Rectal smooth muscle tissue (tissue), 1 donor: ENCODE measurements around the gene LIPF.

ENCODE experiments used
- H3K27ac ChIP-seq: one replicate; pipeline ENCODE4 v1.7.0; 2013; ENCODE audit warnings: low read depth, low read length, inconsistent platforms
- H3K27me3 ChIP-seq: one replicate; pipeline ENCODE4 v1.7.0; 2013; ENCODE audit warnings: low read length; ENCODE audit not compliant: control insufficient read depth, insufficient read depth
- H3K36me3 ChIP-seq: one replicate; pipeline ENCODE4 v1.7.0; 2013; ENCODE audit warnings: low read length; ENCODE audit not compliant: control insufficient read depth, insufficient read depth
- H3K4me1 ChIP-seq: one replicate; pipeline ENCODE4 v1.7.0; 2013; ENCODE audit warnings: low read length; ENCODE audit not compliant: control insufficient read depth, insufficient read depth
- H3K4me3 ChIP-seq: one replicate; pipeline ENCODE4 v1.7.0; 2013; ENCODE audit warnings: low read length
- H3K9ac ChIP-seq: one replicate; pipeline ENCODE4 v1.7.0; 2013; ENCODE audit warnings: low read length

Gene LIPF, protein sequence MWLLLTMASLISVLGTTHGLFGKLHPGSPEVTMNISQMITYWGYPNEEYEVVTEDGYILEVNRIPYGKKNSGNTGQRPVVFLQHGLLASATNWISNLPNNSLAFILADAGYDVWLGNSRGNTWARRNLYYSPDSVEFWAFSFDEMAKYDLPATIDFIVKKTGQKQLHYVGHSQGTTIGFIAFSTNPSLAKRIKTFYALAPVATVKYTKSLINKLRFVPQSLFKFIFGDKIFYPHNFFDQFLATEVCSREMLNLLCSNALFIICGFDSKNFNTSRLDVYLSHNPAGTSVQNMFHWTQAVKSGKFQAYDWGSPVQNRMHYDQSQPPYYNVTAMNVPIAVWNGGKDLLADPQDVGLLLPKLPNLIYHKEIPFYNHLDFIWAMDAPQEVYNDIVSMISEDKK

DNA sequence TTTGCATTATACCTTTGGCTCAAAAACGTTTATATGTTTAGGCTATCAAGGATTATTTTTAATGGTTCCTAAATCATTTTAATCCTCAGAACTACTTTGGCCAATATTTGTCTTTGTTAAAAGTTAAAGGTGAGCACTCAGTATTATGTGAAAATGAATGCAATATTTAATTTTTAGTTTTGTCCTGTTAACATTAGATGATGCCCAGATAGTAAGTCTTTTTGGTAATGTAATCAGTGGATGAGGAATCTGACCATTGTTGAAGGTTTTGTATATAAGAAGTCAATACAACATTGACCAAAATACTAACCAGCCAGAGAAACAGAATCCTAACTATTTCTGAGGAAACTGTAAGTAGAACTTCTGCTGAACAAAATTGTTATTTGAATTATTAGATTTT, at the start of gene LIPF:
TSS of gene LIPF (plus strand) at position 301 of the 400 bp plus-strand sequence. CDS start 2,856 bp downstream, outside the sequence.
- Histone ChIP-seq H3K4me3 (no peak within 1 kb of the TSS), H3K27ac (no peak within 1 kb of the TSS), H3K27me3 (no peaks in the 10 kb centered on the region), H3K9ac (no peak within 1 kb of the TSS), H3K4me1 (no peaks in the 10 kb centered on the region), H3K36me3 (no peaks in the 10 kb centered on the region)

DNA sequence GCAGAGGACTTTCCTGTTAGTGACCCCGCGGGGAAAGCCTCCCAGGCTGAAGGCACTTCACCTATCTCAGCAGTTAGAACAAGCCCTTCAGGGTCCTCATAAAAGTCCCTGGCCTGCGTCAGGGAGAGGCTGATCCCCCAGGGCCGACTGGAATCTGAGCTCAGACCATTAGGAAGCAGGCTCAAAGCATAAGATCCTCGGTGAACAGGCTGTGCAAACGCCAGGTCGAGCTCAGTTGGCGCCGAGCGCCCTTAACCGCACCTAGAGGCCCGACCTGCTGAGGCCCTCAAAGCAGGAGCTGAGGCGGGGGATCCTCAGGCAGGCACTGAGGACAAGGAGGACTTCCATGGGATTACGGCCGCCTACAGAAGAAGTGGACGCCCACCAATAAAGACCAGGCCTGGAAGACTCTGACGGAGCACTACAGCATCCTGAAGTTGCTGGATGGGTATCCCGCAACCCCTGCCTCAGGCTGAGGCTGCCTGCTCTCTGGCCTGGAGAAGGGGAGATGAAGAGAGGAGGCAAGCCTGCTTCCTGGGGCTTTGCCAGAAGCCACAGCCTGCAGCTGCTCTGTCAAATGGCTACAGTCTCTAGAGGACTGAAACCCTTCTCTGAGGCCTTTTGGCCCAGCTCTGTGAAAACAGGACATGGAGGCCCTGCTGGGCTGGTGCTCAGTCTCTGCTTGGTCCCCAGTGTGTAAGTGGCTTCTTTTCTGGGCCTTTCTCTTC, 47.8 kb upstream of the LIPF start:
- H3K4me3 ChIP-seq: no peak overlapping the region
- no peaks in the 10 kb centered on the region for H3K27me3 ChIP-seq
- no peak overlapping the region for H3K27ac ChIP-seq
- H3K9ac ChIP-seq: no peak overlapping the region
- no peaks in the 10 kb centered on the region for H3K36me3 ChIP-seq
- H3K4me1 ChIP-seq: no peaks in the 10 kb centered on the region

DNA sequence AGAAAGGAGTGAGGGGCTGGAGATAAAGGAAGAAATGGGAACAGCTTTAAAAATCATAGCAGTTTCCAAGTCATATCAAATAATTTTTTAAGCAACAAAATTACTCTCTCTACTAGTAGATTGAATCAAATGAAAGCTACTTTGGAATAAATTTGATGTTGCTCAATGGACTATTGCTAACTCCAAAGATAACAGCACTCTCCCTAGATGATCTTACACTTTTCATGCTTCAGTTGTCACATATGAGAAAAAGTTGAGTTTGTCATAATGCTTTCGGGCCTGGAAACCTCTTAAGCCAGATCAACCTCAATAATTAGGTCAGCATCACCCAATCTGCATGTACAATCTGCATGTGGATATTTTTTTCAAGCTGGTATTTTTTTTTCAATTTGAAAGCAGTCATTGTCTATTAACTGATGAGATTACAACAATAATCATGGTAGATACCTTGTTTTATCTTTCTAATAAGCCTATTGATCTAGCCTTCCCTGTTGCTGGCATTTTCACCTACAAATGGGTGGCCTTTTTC, 46.4 kb upstream of the LIPF start:
- Histone ChIP-seq H3K36me3 (no peaks in the 10 kb centered on the region), H3K4me1 (no peaks in the 10 kb centered on the region), H3K27ac (no peak overlapping the region)

DNA sequence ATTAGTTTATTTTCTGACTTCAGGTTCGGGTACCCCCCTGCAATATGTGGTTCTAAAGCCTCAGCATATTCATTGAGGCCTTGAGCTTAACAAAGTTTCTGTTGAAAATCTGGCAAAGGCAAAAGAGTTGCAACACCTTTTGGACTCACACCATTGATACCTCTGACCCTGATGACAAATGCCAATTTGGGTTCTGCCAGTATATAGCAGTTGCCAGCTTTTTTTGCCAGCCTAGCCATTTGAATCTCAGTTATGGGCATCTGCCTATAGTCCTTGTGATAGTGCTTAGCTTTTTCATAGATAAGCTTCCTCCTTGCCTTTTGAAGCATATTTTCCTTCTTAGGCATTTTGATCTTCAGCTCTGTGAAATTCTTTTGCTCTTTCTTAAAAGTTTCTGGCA, 45.7 kb upstream of the LIPF start:
- H3K4me1 ChIP-seq: no peaks in the 10 kb centered on the region
- no peak overlapping the region for H3K9ac ChIP-seq
- H3K27me3 ChIP-seq: no peaks in the 10 kb centered on the region
- H3K27ac ChIP-seq: no peak overlapping the region
- no peaks in the 10 kb centered on the region for H3K36me3 ChIP-seq
- H3K4me3 ChIP-seq: no peak overlapping the region

More for the DNA sequence above, 46.4 kb upstream of the LIPF start:
- H3K9ac ChIP-seq: no peak overlapping the region
- H3K27me3 ChIP-seq: no peaks in the 10 kb centered on the region
- H3K4me3 ChIP-seq: no peak overlapping the region

DNA sequence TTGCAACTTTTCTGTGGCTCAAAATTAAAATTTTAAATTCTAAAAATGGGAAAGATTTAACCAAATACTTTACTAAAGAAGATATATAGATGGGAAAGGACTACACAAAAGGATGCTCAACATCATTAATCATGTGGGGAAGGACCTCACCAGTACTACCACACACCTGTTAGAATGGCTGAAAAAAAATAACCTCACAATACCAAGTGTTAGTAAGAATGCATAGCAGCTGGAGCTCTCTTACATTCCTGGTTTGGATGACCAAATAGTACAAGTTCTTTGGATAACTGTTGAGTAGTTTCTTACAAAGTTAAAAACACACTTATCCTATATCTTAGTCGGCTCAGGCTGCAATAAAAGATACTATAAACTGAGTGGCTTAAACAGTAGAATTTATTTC, 43.8 kb upstream of the LIPF start:
- no peak overlapping the region for H3K27ac ChIP-seq
- no peak overlapping the region for H3K9ac ChIP-seq
- H3K4me1 ChIP-seq: no peaks in the 10 kb centered on the region
- no peak overlapping the region for H3K4me3 ChIP-seq
- no peaks in the 10 kb centered on the region for H3K36me3 ChIP-seq
- H3K27me3 ChIP-seq: no peaks in the 10 kb centered on the region

DNA sequence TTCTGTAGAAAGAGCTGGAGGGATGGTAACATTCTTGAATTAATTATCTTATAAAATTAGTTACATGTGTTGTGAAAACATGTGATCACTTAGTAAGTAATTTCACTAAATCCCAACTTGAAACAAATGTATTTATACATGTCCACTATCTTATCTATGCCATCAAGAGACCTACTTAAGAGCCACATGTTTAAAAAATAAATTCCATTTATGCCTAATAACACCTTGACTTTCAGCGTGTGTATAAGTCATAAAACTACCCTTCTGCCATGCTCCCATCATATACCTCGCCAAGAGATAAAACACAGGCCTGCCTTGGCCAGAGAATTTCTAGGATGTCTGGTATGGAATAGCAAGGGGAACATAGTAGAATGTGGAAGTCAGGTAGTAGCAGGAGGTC, 40.4 kb upstream of the LIPF start:
- Histone ChIP-seq H3K9ac (no peak overlapping the region), H3K36me3 (no peaks in the 10 kb centered on the region), H3K4me3 (no peak overlapping the region), H3K27ac (no peak overlapping the region), H3K27me3 (no peaks in the 10 kb centered on the region), H3K4me1 (no peaks in the 10 kb centered on the region)

DNA sequence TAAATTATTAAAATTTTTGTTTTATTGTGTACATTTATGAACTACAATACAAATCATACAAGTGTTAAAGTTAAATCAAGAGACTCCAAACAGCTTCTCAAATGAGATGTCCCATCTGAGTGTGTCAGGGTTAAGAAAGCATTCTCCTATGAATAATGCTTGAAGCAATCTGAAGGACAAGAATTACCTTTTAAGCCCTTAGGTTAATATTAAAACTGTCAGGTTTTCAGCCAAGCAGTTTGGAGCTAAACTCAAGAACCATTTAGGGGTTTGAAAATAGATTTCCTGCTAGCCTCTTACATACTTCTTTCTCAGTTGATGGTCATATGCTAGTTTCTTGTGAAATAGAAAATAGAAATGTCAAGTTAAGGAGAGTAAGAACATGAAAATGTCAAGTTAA, 39.4 kb upstream of the LIPF start:
- Histone ChIP-seq H3K36me3 (no peaks in the 10 kb centered on the region), H3K4me3 (no peak overlapping the region), H3K9ac (no peak overlapping the region), H3K4me1 (no peaks in the 10 kb centered on the region), H3K27ac (no peak overlapping the region), H3K27me3 (no peaks in the 10 kb centered on the region)

DNA sequence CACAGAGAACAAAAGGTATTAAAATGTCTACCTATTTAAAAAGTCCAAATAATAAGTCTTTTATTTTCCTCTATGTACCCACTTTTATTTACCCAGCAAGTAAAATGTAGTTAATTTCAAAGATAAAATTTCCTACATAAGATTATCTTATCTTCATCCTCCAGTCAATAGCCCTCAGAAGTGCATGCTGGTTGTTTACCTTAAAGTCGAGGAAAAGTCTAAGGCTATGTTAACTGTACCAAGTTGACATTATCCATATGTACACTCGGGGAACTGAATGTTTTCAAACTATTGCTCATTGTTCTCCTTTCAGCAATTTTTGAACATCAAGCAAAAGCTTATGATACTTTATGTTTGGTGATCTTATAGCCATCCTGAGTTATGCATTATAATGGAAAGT, 24.1 kb upstream of the LIPF start:
- Histone ChIP-seq H3K27ac (no peak overlapping the region), H3K4me1 (no peaks in the 10 kb centered on the region), H3K9ac (no peak overlapping the region), H3K27me3 (no peaks in the 10 kb centered on the region), H3K4me3 (no peak overlapping the region), H3K36me3 (no peaks in the 10 kb centered on the region)

DNA sequence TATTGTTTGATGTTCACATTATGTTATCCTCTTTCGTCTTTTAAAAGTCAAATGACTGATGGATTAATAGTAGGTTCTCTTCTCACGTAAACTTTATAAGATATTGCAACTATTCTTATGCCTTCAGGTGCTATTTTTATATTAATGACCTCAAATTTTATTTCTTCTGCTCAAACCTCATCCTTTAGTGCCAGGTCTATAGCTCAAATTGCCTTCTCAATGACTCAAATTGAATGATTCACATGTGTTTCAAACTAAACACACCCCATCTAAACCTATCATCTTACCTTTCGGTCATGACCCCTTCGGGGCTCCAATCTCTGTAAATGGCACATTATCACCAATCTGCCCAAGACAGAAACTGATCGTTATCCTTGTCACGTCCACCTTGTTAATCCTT, 22.0 kb upstream of the LIPF start:
- Histone ChIP-seq H3K27ac (no peak overlapping the region), H3K36me3 (no peaks in the 10 kb centered on the region), H3K27me3 (no peaks in the 10 kb centered on the region), H3K4me3 (no peak overlapping the region), H3K9ac (no peak overlapping the region), H3K4me1 (no peaks in the 10 kb centered on the region)

DNA sequence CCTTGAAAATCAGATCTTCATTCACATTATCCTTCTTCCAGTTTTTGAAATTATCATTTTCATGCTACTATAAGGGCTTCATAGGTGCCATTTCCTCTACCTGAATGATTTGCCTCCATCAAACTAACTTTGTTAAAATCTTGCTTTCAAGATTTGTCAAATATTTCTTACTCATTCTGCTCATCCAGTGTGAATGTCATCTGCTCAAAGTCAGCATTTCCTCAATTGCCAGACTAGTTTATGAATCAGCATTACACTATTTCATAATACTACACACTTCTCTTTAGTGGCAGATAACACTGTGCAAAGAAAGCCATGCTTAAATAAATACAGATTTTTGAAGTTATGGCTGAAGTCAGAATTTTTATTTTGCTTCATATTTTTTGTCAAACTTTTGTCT, 21.3 kb upstream of the LIPF start:
- Histone ChIP-seq H3K27me3 (no peaks in the 10 kb centered on the region), H3K27ac (no peak overlapping the region), H3K9ac (no peak overlapping the region), H3K4me3 (no peak overlapping the region), H3K4me1 (no peaks in the 10 kb centered on the region), H3K36me3 (no peaks in the 10 kb centered on the region)

DNA sequence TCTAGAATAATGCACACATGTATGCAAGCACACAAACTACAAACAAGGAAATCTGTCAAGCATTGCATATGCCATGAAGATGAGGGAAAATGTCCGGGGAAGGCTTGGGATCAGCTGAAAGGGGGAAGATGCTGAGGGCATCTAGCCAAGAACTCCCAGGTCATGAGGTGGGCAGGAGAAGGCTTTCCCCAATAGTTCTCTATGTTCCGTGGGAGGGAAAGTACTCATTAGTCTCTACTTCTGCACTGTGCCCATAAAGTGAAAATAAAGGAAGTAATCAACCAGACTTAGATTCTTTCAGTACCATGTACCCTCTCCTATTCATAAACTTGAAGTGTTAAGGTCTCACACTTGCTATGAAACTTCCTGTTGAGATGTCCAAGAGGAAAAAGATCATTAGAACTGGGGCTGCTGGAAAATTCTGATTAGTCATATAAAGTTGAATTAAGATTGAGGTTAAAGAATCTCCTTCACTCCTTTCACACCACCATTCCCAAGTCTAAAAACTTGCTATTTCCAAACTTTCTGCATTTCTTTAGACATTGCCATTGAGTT, 17.1 kb upstream of the LIPF start:
- Histone ChIP-seq H3K9ac (no peak overlapping the region), H3K27me3 (no peaks in the 10 kb centered on the region), H3K27ac (no peak overlapping the region), H3K36me3 (no peaks in the 10 kb centered on the region), H3K4me3 (no peak overlapping the region), H3K4me1 (no peaks in the 10 kb centered on the region)

DNA sequence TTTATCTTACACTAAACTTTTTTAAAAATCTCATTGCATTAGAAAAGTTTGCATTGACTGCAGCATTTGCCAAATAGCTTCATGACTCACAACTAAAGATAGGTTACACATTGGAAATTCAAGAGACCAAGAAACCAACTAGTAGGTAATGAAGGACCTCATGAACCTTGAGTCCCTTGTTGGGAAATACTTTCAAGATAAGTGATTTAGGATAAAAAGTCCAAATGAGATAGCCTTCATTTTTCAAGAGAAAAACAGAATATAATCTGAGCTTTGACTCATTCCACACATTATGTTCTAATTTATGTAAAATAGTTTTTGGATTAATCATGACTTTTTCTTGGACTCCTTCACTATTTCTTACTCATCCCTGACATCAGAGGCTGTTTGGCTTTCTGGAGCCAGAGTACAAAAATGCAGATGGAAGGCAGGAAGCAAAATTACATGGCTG, 13.1 kb upstream of the LIPF start:
- no peaks in the 10 kb centered on the region for H3K27me3 ChIP-seq
- H3K9ac ChIP-seq: no peak overlapping the region
- no peaks in the 10 kb centered on the region for H3K36me3 ChIP-seq
- H3K4me3 ChIP-seq: no peak overlapping the region
- no peaks in the 10 kb centered on the region for H3K4me1 ChIP-seq
- no peak overlapping the region for H3K27ac ChIP-seq
